A549 treated with CORT108297 at 1 μM for 4 hours (cell line): ENCODE results near the gene CCND1. TPM values are rescaled to one million over a fixed set of nuclear protein-coding genes. Genes with fewer than 3 reads are reported as not detected.

Experiments used
- total RNA-seq: library from RNA; stranded (reverse); fragments of 200-300 nt; extraction: Qiagen RNA extraction; gene quantifications from 5 replicates; pipeline ENCODE4 v1.2.3, GENCODE V29; 2022

The CCND1 gene
- 175 to 256 TPM (median 222 TPM) in 5 replicates for total RNA-seq

GRCh38 chr11:69640995-69641581 lies at the start of gene CCND1:
Gene CCND1, plus strand, starts transcription at chr11:69641156. Its CDS starts 158 bp downstream, at chr11:69641314.

DNA sequence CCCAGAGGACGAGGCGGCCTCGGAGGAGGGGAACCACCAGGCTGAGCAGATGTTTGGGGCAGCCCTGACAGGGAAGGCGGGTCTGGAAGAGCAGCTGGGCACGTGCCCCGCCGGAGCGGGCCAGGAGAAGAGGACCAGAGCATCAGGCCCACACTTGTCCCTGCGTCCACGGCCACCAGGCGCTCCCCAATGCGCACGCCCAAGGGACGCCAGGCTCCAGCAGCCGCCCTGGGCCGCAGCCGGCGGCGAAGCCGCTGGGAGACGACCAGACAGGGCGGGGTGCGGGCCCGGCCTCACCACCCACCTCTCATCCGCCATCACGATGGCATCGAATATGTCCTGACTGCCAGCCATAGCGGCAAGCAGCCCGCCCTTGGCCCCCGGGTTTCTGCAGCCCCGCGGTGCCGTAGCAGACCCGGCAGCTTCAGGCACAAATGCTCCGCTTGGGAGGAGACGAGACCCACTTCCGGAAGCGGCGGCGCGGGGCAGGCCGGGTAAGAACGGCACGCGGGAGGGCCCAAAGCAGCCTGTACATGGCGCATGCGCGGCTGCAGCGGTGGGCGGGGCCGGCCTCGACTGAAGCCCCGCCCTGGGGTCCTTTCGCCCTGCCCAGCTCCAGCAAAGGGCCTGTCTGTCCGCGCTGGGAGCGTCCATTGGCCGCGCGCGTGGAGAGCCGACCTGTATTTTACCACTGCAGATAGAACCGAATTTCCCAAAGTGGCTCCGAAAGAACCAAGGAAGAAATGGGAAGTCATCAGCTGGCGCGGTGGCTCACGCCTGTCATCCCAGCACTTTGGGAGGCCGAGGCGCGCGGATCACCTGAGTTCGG lies 34.1 kb downstream of the CCND1 start, which contains the start of gene LTO1:
TSS of gene LTO1 (minus strand) at position 468 of the 829 bp plus-strand sequence. CDS start at position 354, 114 bp downstream.

Other genes starting within 250 kb of the CCND1 start
- 0.03 to 0.05 TPM (median 0.05 TPM) in 3 of 5 replicates, not detected in the others for gene LINC01488, start 159.5 kb upstream of the CCND1 start, total RNA-seq
- gene LTO1, start 34.2 kb downstream of the CCND1 start, total RNA-seq = 27.1 to 38.6 TPM (median 33.1 TPM) in 5 replicates
- 0.03 to 0.08 TPM in 2 of 5 replicates, not detected in the others for gene FGF19, start 62.9 kb downstream of the CCND1 start, total RNA-seq
- not detected in 5 replicates for gene FGF4, start 134.2 kb downstream of the CCND1 start, total RNA-seq
- gene FGF3, start 178.3 kb downstream of the CCND1 start, total RNA-seq = not detected in 5 replicates